Activated T-helper 1 cell treated with anti-CD3 and anti-CD28 coated beads, Interleukin-12 subunit alpha, Interleukin-12 subunit beta, Interleukin-2, Interleukin-4 antibody, amounts not matched to agents 30 ng/mL and 10 ng/mL and 1 ng/mL, durations not matched to agents 14 hours and 24 hours and 36 hours (primary cell): ENCODE data around the gene FOS. TPM values are rescaled to one million over a fixed set of nuclear protein-coding genes. Genes with fewer than 3 reads are reported as not detected.

Source experiments
- DNase-seq: peaks from one replicate; pipeline ENCODE4 v3.0.0; 2021; ENCODE audit warnings: low spot score
- H3K27ac Mint-ChIP-seq: one replicate; pipeline ENCODE4 v1.8.0; 2021; ENCODE audit warnings: mild to moderate bottlenecking, mixed read lengths
- H3K27me3 Mint-ChIP-seq: one replicate; pipeline ENCODE4 v1.8.0; 2022; ENCODE audit warnings: mild to moderate bottlenecking, moderate library complexity, mixed read lengths; ENCODE audit not compliant: insufficient read depth
- H3K36me3 Mint-ChIP-seq: one replicate; pipeline ENCODE4 v1.8.0; 2021; ENCODE audit warnings: low read depth, mixed read lengths
- H3K4me1 Mint-ChIP-seq: one replicate; pipeline ENCODE4 v1.8.0; 2021; ENCODE audit warnings: low read depth, mixed read lengths
- H3K4me3 Mint-ChIP-seq: one replicate; pipeline ENCODE4 v1.8.0; 2021; ENCODE audit warnings: mild to moderate bottlenecking, moderate library complexity, mixed read lengths
- H3K9me3 Mint-ChIP-seq: one replicate; pipeline ENCODE4 v1.8.0; 2021; ENCODE audit warnings: mixed read lengths
- intact Hi-C: fragments of 100-400 bp; cut with micrococcal nuclease; formaldehyde crosslinking; loops from one replicate; pipeline ENCODE4 v1.15.1; 2024
- total RNA-seq: library from RNA; stranded (reverse); gene quantifications from 2 replicates; pipeline ENCODE4 v1.2.3, GENCODE V29; 2022

Gene FOS
- total RNA-seq, 1 donor from 2014 or later = 40.9 TPM

DNA sequence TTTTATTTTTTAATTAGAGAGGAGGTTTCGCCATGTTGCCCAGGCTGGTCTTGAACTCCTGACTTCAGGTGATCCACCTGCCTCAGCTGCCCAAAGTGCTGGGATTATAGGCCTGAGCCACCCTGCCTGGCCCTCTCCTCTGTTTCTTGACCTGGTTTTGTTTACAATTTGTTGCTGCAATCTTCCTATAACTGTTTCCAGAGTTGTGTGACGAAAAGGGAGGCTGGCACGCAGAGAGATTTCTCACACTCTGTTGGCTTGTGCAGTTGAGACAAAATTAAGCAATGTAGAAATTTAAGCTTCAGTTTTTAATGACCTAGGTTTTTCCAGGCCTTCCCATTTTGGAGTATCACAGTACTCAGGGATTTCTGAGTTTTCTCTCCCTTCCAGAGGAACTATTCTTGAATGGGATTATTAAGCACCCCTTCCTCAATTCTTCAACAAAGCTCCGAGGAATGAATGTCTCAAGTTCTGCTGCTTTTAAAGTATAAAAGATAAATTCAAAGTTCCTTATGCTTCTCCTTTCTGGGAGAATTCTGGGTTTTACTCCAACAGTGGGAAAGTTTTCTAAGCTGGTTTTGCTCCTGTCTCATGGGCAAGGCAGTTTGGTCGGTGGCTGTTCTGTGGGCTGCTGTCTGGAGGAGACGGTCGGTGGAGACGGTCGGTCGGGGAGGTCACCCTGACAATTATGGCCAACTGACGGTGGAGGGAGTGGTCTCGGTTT lies 20.4 kb upstream of the FOS start:
- H3K27ac Mint-ChIP-seq = peak overlapping the region; percentile 100

DNA sequence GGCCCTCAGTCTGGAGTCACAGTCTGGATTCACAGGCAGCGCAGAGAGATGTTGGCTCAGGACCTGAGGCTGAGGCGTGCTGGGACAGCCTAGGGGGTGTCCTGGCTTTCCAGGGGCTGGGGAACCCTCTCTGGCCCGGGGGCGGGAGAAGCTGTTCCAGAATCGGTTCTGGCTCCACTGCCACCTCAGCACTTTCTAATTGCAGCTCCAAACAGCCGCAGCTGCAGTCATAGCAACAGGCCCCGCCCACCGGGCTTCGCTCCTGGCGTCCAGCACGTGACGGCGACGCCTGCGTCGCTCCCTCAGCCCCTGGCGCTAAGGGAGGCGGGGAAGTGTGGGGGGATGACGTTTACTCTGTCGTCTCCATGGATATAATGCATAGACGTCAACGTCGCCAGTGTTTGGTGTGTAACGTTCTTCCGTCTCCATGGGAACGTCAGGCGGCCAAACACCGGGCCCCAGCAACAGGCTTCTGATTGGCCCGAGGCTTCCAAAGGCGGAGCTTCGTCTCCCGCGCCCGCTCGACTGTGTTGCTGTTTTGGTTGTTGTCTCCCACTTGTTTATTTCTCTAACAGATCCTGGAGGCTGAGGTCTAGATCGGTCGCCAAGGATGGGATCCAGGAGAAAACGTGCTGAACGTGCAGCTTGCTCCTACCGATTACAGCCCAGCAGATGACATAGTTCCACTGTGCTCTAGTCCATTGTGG lies 19.7 kb upstream of the FOS start:
- Mint-ChIP-seq H3K27me3 (peaks cover 52% of the 10 kb centered on the region), H3K4me3 (peak overlapping the region; percentile 85)
- intact Hi-C loops = loop anchor here (1.0 to 5.0 kb wide), 6 partner anchors 10 to 497 kb away; partner anchors contain the start of genes ERG28, FOS, TMED10 and TTLL5

More for the DNA sequence above, 20.4 kb upstream of the FOS start:
- H3K9me3 Mint-ChIP-seq = no peaks in the 10 kb centered on the region
- peak overlapping the region; percentile 85 for H3K4me3 Mint-ChIP-seq
- intact Hi-C loops = loop anchor here (2.0 to 5.0 kb wide), 2 partner anchors 403 to 496 kb away; partner anchors contain the start of genes ERG28, TTLL5 and YLPM1
- H3K4me1 Mint-ChIP-seq = peaks cover 23% of the 10 kb centered on the region
- H3K36me3 Mint-ChIP-seq = no peaks in the 10 kb centered on the region
- no peak for DNase-seq
- peaks cover 51% of the 10 kb centered on the region for H3K27me3 Mint-ChIP-seq

DNA sequence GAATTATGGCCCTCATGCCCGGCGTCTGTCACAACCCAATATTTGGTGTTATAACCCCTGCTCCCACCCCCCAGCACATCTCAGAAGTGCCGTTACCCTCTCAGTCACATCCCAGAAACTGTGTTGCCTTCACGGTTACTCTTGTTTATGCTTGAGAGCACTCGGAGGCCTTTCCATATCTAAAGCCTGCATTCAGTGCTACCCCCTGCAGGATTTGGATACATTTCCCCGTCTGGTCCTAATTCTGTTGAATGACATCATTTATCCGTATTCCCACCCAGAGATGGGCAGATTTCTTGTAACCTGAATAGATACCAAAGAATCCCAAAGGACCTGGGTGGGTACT lies 19.1 kb upstream of the FOS start:
- peak overlapping the region; percentile 100 for H3K27ac Mint-ChIP-seq
- peaks cover 46% of the 10 kb centered on the region for H3K27me3 Mint-ChIP-seq
- H3K4me1 Mint-ChIP-seq = peaks cover 23% of the 10 kb centered on the region
- H3K36me3 Mint-ChIP-seq = no peaks in the 10 kb centered on the region
- no peaks in the 10 kb centered on the region for H3K9me3 Mint-ChIP-seq
- intact Hi-C loops = loop anchor here (1.0 to 5.0 kb wide), 6 partner anchors 10 to 497 kb away; partner anchors contain the start of genes ERG28, FOS, TMED10 and TTLL5
- H3K4me3 Mint-ChIP-seq = peak overlapping the region; percentile 85
- no peak for DNase-seq

More for the DNA sequence above, 19.7 kb upstream of the FOS start:
- peaks cover 23% of the 10 kb centered on the region for H3K4me1 Mint-ChIP-seq
- peak; percentile 99 for DNase-seq
- no peaks in the 10 kb centered on the region for H3K9me3 Mint-ChIP-seq
- H3K27ac Mint-ChIP-seq = peak overlapping the region; percentile 100
- H3K36me3 Mint-ChIP-seq = no peaks in the 10 kb centered on the region

DNA sequence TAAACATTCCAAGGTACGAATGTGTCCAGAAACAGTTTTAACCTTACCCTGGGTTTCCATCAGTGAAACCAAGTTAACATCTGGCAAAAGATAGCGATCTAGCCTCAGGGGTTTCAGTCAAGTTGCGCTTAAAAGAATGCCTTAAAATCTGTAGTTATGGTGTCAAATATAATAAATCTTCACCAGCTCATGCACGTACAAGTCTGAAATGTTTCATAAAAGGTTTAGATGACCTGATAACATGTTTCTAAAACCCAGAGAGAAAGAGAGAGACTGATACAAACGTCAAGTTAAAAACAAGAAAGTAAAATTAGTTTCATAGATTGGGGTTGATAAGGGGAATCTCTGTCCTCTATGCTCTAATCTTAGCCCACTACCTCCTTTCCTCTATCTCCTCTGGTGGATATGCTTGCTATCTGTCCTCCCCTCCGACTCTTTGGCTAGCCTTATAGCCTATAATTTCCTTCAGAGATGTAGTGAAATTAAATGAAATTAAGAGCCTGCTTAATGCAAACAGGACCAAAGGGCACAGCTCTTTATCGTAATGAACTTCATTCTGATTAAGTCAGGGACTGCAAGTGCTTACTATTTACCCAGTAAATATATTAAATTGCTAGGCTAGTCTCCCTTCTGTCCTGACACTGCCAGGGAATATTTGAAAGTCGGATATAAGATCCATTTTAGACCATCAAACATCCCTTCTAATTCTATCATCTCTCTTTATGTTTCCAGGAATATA lies 18.4 kb upstream of the FOS start:
- H3K4me3 Mint-ChIP-seq = peak overlapping the region; percentile 25
- no peaks in the 10 kb centered on the region for H3K9me3 Mint-ChIP-seq
- intact Hi-C loops = no loop called here
- DNase-seq = no peak
- peaks cover 39% of the 10 kb centered on the region for H3K27me3 Mint-ChIP-seq
- peak overlapping the region; percentile 100 for H3K27ac Mint-ChIP-seq
- H3K4me1 Mint-ChIP-seq = peaks cover 23% of the 10 kb centered on the region
- no peaks in the 10 kb centered on the region for H3K36me3 Mint-ChIP-seq

DNA sequence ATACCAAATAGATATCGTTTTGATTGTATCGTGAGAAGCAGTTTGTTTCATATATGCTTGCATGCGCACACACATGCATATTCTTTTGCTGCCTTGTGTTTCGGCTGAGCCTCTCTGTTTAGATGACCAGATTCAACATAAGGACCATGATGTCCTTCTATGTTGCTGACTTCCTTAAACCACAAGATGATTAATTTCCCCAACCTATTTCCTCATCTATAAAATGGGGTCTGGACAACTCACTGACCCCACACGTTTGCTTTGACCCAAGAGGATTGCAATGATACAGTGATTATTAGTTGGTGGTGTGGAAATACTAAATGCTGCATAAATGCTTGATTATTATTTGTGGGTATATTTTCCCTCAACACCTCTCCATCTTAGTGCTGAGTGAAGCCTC lies 16.8 kb upstream of the FOS start:
- Mint-ChIP-seq H3K27ac (no peak overlapping the region), H3K4me3 (no peak overlapping the region), H3K9me3 (no peaks in the 10 kb centered on the region), H3K27me3 (peaks cover 41% of the 10 kb centered on the region), H3K36me3 (no peaks in the 10 kb centered on the region), H3K4me1 (peaks cover 29% of the 10 kb centered on the region)
- no peak for DNase-seq
- intact Hi-C loops = no loop called here

DNA sequence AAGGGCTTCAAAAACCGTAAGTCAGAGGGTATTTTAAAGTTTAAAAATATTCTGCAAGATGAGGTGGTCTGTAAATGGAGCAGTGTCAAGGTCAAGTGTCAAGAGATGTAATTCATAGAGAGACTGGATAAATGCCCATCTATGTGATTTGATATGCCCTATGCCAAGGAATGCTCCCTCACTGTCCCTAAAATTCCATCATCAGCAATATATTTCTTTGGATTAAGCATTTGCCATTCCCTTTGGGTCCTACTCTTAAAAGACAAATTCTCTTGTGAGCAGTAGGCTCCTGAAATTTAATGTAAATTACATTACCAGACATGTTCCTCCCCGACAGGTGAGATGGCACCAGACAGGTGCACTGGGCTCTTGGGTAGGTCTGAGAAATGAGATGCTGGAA lies 16.0 kb upstream of the FOS start:
- Mint-ChIP-seq H3K27me3 (peaks cover 42% of the 10 kb centered on the region), H3K36me3 (no peaks in the 10 kb centered on the region), H3K27ac (no peak overlapping the region), H3K4me3 (no peak overlapping the region), H3K9me3 (no peaks in the 10 kb centered on the region), H3K4me1 (peaks cover 29% of the 10 kb centered on the region)
- intact Hi-C loops = no loop called here
- no peak for DNase-seq

GRCh38 chr14:75264036-75264435 lies 14.6 kb upstream of the FOS start:
- no peak for DNase-seq
- Mint-ChIP-seq H3K27ac (no peak overlapping the region), H3K4me1 (peaks cover 22% of the 10 kb centered on the region), H3K27me3 (peaks cover 48% of the 10 kb centered on the region), H3K4me3 (no peak overlapping the region), H3K9me3 (no peaks in the 10 kb centered on the region), H3K36me3 (no peaks in the 10 kb centered on the region)
- intact Hi-C loops = no loop called here

GRCh38 chr14:75267141-75267721 lies 11.4 kb upstream of the FOS start:
- intact Hi-C loops = no loop called here
- Mint-ChIP-seq H3K36me3 (no peaks in the 10 kb centered on the region), H3K4me3 (no peak overlapping the region)

DNA sequence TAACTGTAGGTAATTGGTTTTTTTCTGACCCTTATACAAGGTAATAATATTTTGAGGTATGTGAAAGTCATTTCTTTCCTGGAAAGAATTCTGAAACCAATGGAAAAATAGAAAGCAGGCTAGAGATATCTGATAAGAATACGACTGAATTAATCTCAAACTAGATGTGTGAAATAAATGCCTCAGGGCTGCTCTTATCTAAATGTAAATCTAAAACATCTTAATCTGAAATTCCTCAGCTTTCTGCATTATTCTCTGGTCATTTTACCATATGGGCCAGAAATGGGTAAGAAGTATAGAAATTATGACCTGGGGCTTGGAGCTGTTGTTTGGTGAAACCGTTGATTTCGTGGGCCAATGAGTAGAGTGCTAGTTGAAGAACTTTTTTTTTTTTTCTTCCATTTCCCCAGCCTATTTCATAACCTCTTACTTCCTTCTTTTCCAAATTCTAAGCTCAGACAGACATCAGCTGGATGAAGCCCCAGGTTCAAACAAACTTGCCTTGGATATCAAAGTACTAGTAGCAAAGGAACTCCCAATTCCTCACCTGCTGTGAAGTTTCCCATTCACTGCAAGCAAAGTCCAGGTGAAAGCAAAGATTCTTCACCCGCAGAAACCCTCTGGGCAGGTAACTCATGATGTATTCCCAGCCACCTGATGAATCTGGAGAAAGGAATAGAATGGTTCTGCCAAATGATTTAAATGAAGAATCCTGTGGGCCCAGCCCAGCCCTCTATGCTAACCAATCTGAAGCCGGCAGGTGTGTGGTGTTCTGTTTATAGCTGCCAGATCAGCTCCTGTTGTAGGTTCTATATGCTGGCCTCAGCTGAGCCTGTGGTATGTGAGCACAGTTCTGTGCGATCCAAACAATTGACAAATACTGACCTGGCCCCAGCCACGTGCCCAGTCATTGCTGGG lies 9.7 kb upstream of the FOS start:
- intact Hi-C loops = no loop called here
- Mint-ChIP-seq H3K27ac (no peak overlapping the region), H3K27me3 (peaks cover 53% of the 10 kb centered on the region)

More at GRCh38 chr14:75267141-75267721, 11.4 kb upstream of the FOS start:
- Mint-ChIP-seq H3K27me3 (peaks cover 47% of the 10 kb centered on the region), H3K4me1 (peaks cover 16% of the 10 kb centered on the region), H3K9me3 (no peaks in the 10 kb centered on the region), H3K27ac (no peak overlapping the region)
- no peak for DNase-seq

GRCh38 chr14:75271514-75271913 lies 7.1 kb upstream of the FOS start:
- no peak for DNase-seq
- intact Hi-C loops = loop anchor here (10.0 kb wide), 1 partner anchor 1187 kb away; the partner anchor contains the start of genes ALDH6A1 and LIN52
- Mint-ChIP-seq H3K9me3 (no peaks in the 10 kb centered on the region), H3K4me1 (peaks cover 23% of the 10 kb centered on the region), H3K4me3 (no peak overlapping the region), H3K36me3 (no peaks in the 10 kb centered on the region), H3K27me3 (peaks cover 71% of the 10 kb centered on the region), H3K27ac (no peak overlapping the region)

More for the DNA sequence above, 9.7 kb upstream of the FOS start:
- H3K36me3 Mint-ChIP-seq = no peaks in the 10 kb centered on the region
- no peak overlapping the region for H3K4me3 Mint-ChIP-seq
- no peaks in the 10 kb centered on the region for H3K9me3 Mint-ChIP-seq
- no peak for DNase-seq
- H3K4me1 Mint-ChIP-seq = peaks cover 16% of the 10 kb centered on the region

DNA sequence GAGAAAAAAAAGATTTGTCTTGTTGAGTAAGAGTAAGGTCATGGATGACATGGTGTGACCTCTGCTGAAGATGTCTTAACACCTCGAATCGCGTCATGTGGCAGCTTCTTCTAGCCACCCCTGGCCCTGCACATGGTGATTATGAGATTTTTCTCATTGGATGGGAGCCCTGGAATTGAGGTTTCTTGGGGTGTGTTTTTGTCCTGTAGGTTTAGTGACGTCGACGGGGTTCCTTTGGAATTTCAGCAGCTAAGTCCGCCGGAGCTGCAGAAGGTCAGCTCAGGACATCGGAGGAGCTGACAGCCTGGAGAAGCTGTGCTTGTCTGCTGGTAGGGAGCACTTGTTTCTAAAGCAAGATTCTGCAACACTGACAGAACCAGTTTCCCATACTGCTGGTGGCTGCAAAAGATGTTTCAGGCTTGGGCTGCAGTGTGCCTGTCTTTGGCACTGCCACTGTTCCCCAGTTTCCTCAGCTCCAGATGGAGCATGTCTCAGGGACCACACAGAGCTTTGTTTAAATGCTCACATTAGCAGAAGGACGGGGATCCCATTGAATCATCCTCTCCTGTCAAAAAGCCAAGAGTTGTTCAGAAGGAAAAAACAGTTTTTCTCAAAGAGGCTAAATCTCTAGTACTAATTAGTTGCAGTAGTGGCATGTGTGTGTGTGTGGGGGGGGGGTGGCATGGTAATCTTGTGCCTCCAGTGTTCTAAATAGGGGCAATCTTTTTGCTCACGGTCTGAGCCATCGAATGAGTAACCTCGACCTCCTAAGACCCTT lies 5.2 kb upstream of the FOS start:
- Mint-ChIP-seq H3K27me3 (peaks cover 67% of the 10 kb centered on the region), H3K36me3 (no peaks in the 10 kb centered on the region), H3K4me3 (no peak overlapping the region), H3K4me1 (peaks cover 35% of the 10 kb centered on the region), H3K27ac (no peak overlapping the region), H3K9me3 (no peaks in the 10 kb centered on the region)
- DNase-seq = no peak
- intact Hi-C loops = loop anchor here (10.0 kb wide), 1 partner anchor 1189 kb away; the partner anchor contains the start of genes ALDH6A1 and LIN52
